Suppressor macrophage (primary cell): ENCODE data around the gene ODAD3.
"Not testable (repeated sequence)": the region's sequence is repeated elsewhere in the genome, so short reads cannot be mapped to it uniquely, and the experiment has no call there.

Experiments used
- DNase-seq, 4 experiments: peaks; one replicate each; pipeline ENCODE4 v3.0.0-alpha.2; 2020 to 2022

ODAD3 gene

GRCh38 chr19:11435833-11436313 is 952 bp upstream of the ODAD3 start:
- DNase-seq, result peak; percentile 41 to 63 (median 52)

DNA sequence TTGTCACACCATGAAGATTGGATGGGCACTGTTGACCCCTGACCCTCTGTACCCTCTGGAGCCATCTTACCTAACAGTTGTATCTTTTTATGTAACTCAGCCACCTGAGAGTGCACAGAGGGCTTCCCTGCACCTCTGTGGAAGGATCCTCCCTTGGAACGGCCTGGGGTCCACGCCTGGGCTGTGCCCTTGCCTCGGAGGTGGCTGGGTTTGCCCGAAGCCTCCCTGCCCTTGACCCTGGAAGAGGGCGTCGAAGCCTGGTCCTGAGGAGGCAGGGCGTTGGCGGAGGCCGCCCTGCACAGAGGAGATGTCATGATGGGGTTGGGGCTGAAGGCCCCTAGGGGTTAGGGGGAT is 241 bp downstream of the ODAD3 start:
- DNase-seq, result no peak

DNA sequence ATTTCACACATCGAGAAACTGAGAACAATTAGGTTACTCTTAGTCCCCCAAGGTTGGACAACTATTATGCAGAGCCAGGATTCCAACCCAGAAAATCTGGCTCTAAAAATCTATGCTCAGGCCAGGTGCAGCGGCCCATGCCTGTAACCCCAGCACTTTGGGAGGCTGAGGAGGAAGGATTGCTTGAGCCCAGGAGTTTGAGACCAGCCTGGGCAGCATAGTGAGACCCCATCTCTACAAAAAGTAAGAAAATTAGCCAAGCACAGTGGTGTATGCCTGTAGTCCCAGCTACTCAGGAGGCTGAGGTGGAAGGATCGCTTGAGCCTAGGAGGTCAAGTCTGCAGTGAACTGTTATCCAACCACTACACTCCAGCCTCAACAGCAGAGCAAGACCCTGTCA is 1.4 kb downstream of the ODAD3 start:
- not testable (repeated sequence) for DNase-seq

- no peak for DNase-seq
These were observed 8.3 kb downstream of the ODAD3 start for GRCh38 chr19:11426656-11427055.

DNA sequence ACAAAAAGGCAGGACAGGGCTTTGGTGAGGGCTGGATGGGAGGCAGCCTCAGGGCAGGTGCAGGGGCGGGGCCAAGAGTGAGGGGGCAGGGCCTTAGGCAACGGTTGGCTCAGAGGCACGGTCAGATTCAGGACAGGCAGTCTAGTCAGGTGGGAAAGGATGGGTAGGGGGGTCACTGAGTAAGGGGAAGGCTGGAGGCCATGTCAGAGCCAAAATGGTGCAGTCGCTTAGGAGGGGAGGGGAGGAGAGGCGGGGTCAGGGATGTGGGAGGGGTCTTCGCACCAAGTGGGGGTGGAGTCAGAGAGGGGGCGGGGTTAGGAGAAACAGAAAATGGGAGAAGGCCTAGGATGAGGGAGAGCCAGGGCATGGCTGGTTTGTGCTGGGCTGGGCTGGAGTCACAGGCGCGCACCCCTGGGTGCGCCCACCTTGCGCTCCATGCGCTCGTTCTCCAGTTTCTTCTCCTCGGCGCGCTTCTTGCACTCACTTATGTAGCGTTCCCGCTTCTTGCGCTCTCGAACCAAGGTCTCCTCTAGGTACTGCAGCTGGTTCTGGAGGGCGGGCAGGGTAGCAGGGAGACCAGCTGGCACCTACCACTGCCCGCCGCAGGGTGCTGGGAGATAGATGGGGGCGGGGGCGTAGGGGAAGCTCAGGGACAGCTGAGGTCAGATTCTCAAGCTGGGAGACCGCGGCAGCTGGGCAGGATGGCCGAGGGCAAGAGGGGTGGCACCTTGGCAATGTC is 9.0 kb downstream of the ODAD3 start:
- DNase-seq, result no peak

GRCh38 chr19:11423791-11424181 is 11.1 kb downstream of the ODAD3 start:
- DNase-seq, result no peak

- no peak for DNase-seq
These were observed 11.6 kb downstream of the ODAD3 start for GRCh38 chr19:11423164-11423790.

GRCh38 chr19:11422163-11423065 is 12.5 kb downstream of the ODAD3 start:
- DNase-seq, result peak; percentile 56 to 76 (median 62)

DNA sequence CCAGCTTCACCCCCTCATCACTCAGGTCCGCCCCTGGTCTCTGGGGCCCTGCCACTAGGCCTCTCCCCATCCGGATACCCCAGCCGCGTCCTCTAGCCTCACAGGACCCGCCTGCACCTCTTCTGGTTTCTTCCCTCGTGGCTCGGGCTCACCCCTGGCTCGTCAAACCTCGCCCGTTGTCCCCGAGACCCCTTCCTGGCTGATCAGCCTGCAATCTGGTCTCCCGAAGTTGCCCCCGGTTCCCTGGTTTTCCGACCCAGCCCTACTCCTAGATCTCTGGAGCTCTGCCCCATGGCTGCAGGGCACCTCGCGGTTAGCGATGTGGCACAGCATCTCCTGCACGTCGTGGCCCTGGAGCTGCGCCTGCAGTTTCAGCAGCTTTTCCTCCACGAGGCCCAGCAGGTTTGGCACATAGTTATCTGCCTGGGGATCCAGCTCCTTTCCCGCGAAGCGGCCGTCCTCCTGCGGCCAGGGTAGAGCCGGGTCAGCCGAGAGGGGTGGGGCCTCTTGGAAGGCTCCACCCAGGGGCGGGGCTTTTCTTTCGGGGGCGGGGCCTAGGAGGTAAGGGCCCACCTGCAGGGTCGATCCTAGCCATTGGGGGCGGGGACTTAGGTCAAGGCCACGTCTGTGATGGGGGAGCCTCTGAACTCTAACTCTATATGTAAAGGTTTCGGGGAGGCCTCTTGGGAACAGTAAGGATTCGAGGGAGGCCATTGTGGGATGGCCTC is 13.4 kb downstream of the ODAD3 start:
- DNase-seq, result peak in 2 of 4 experiments; percentile 28 to 36

DNA sequence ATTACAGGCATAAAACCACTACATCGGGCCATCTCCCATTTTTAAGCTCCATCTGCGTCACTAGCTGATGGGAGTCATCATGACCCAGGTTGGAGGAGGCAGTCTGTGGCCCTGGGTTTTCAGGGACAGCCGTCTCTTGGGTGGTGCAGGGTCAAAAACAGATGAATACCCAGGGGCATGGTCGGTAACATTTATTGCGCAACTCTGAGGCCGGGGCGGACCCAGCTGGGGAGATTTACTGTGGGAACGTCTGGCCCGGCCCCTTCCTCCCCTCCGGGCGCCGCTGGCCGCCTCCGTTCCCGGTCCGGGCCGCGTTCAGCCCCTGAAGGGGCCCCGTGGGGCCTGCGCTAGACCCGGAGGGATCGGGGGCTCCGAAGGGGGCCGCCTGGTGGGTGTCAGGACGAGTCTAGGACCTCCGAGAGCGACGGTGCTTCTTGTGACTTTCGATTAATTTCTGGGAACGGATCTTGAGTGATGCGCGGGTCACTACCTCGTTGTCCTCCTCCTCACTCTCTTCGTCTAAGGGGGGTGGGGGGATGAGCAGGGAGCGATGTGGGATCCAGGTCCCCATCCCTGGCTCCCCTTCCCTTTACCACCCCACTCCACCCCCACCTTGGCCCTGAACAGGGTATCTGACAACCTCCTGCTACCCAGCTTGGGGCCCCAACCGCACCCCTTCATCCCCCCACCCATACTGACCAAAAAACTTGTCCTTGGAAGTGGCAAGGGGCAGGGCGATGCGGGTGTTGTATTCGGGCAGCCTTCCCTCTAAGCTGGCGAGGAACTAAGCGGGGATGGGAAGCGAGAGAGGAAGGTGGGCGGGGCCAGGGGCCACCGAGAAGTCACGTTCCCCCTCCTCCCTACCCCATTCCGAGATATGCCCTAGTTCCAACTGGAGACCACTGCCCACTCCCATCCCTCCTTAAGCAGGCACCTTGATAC is 14.2 kb downstream of the ODAD3 start:
- peak in 2 of 4 experiments; percentile 33 to 51 for DNase-seq

DNA sequence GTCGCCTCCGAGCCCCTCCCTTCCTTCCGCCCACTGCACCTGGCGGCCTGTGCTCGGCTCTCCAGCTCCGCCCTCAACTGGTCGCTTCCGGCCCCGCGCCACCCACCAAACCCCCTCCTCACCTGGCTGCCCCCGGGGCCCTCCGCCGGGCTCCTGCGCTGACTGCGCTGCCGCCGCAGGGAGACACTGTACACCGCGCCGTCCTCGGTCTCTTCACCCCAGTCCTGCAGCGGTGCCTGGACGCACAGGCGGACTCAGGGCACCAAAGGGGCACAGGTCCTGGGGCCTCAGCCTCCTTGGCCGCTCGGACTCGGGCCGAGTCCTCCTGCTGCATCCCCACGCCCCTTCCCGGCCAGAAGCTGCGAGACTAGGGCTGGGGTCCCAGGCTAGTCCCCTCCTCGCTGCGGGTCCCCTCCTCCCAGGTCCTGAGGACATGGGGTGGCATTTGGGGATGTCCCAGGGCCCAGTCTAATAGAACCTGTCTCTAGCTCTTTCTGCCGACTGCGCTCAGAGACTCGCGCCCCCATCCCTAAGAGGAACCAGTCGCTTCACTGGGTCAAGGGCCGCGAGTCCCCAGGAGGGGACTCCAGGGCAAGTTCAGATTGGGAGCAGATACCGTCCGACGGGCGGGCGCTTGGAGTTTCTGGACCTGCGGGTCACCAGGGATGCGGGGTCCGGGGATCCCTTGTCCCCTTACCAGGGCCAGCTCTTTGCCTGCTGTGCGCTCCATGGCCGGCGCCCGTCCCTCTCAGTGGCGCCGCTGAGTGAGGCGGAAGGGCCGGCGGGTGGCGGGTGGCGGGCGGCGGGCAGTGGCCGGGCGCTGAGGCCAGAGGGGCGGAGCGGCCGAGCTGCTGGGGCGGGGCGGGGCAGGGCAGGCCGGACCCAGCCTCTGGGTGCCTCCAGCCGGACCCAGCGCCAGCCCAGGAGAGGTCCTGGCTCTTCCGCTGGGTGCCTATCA is 16.1 kb downstream of the ODAD3 start, which contains the start of gene RGL3:
RGL3 (minus strand) TSS at position 766 of the 958 bp plus-strand sequence; CDS start at position 730, 36 bp downstream.
- DNase-seq, result peak; percentile 31 to 72 (median 55)

GRCh38 chr19:11418094-11418548 is 16.8 kb downstream of the ODAD3 start:
- no peak for DNase-seq

- DNase-seq, result no peak
These were observed 18.4 kb downstream of the ODAD3 start for GRCh38 chr19:11416346-11417052.

GRCh38 chr19:11414544-11414943 is 20.4 kb downstream of the ODAD3 start:
- no peak for DNase-seq

DNA sequence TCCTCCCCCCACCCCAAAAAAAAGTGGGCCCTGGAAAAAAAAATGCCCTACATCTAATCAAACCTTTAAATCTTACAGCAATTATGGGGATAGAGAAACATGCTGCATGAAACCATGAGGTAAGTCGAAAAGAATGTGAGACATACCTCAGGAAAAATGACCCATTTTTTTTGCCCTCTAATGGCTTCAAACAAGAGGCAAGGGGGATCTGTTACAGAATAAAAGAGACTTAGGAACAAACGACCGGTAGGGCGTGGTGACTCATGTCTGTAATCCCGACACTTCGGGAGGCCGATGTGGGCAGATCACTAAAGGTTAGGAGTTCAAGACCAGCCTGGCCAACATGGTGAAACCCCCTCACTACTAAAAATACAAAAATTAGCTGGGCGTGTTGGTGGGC is 24.2 kb downstream of the ODAD3 start:
- DNase-seq, result no peak

DNA sequence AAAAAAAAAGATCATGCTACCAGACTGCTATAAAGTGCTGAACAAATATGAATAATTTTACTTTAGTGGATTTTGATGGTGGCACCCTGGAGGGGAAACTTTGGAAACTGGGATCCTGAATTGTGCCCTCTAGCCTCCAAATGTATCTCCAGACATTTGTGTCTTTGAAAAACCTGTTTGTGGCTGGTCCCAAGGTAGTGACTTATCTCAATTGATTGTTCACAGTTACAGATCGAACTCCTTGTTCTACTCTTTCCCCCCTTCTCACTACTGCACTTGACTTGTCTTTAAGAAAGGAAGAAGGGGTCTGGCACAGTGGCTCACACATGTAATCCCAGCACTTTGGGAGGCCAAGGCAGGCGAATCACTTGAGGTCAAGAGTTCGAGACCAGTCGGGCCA is 26.3 kb downstream of the ODAD3 start:
- DNase-seq, result no peak

GRCh38 chr19:11406703-11407236 is 28.2 kb downstream of the ODAD3 start:
- DNase-seq, result peak; percentile 29 to 72 (median 67)

DNA sequence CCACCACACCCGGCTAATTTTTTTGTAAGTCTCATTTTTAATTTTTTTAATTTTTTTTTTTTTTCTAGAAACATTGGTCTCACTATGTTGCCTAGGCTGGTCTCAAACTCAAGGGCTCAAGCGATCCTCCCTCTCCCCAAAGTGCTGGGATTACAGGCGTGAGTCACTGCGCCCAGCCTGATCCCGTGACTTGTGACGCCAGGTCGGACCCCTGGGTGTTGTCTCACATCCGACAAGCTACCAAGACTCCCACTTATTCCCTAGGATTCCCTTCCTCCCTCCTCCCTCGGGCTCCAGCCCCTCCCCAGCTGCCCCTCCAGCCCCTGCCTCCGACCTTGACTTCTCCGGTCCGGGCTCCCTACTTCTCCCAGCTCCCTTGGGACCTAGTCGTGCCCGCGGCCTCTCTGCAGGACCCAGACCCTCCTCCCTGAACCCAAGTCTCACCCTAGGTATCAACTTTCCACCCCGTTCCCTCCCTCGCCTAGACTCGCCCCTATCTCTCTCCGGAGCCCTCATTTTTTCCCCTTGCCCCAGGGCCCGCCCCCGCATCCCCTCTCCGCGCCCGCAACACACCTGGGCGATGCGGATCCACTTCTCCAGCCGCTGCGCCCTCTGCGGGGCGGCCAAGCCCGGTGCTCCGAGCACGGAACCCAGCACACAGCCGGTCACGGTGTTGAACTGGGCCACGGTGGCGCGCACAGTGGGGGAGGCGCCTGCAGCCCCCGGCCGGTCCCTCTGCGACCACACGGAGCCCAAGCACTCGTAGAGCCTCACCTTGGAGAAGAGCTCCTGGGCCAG is 28.9 kb downstream of the ODAD3 start:
- peak in 1 of 4 experiments; percentile 33 for DNase-seq
